GM19328 (cell line): ENCODE data around the gene SLC45A3.

Experiments
- ATAC-seq: cut with Tn5 transposase; IDR thresholded peaks from one replicate; pipeline ENCODE4 v1.9.1; 2021; ENCODE audit warnings: mild to moderate bottlenecking, moderate library complexity; ENCODE audit not compliant: unreplicated experiment

Gene SLC45A3

DNA sequence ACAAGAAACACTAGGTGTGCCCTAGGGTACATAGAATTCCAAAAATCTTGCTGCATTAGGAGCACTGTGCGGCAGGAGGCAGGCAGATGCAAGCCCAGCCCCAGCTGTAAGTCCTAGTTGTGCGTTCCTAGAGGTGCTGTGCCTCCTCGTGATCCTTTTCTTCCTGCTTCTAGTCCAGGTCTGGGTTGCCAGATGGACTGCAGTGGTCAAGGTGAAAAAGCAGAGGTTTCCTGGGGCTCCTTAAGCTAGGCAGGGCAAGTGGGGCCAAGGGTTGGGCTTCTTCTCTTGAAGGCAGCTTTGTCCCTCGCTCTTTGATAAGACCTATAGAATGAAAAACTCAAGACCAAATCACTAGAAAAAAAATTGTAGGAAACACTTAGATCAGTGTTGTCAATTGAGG is 21.6 kb upstream of the SLC45A3 start:
- no peak for ATAC-seq

DNA sequence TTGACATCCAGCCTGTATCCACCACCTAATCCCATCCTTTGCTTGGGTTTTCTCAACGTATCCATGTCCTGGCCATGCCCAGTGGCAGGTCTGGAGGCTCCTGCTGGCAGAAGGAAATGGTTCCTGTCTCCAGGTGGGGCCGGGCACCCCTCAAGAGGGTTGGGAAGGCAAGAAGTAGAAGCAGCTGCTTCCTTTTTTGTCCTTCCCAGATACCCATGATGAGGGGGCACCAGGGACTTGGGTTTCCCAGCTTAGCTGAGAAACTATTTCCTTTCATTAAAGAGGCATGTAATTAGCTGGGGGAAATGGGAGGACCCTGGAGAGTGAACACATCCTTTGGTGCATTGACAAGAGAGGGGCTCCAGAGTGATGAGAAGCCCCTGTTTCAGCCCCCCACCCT is 21.1 kb upstream of the SLC45A3 start:
- no peak for ATAC-seq

DNA sequence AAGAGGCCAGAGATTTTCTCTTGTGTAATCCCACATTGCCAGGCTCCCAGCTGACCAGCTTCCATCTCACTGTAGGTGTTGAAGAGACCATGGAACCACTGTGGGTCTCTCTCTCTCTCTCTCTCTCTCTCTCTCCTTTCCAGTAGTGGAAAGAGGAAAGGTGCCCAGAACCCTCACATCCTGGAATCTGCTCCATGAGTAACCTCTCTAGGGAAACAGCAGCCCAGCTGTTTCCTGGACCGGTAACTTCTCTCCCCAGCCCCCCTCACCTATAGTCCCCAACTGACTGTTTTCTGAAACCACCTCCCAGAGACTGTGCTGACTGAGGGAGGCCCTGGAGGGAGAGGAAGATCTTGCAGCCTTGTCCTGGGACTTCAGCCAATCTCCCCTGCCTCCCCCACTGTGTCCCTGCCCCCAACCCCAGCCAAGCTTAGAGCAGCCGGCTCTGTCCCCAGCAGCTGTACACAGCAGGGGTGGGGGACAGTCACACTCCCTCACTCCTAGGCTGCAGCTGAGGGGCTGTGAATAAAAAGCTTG is 20.6 kb upstream of the SLC45A3 start:
- ATAC-seq, result no peak

DNA sequence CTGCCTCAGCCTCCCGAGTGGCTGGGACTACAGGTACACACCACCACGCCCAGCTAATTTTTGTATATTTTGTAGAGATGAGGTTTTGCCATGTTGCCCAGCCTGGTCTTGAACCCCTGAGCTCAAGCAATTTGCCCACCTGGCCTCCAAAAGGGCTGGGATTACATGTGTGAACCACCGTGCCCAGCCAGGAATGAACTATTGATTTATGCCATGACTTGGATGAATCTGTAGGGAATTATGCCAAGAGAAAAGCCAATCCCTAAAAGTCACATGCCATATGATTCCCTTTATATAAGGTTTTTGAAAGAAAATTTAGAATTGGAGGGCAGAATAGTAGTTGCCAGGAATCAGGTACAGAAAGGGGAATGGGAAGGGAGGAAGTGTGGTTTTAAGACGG is 19.1 kb upstream of the SLC45A3 start:
- no peak for ATAC-seq

DNA sequence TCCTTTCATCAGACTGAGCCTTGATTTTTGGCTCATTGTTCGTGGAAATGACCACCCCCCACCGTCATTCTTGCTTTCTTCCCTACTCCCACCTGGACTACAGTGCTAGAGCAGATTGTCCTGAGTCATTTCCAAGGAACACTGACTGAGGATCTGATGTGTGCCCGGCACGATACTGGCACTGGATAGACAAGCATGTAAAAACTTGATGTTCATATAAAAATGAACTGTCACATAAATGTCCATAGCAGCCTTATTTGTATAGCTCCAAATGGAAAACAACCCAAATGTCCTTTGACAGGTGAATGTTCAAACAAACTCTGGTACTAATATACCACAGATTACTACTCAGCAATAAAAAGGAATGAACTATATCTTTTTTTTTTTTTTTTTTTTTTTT is 18.6 kb upstream of the SLC45A3 start:
- no peak for ATAC-seq

DNA sequence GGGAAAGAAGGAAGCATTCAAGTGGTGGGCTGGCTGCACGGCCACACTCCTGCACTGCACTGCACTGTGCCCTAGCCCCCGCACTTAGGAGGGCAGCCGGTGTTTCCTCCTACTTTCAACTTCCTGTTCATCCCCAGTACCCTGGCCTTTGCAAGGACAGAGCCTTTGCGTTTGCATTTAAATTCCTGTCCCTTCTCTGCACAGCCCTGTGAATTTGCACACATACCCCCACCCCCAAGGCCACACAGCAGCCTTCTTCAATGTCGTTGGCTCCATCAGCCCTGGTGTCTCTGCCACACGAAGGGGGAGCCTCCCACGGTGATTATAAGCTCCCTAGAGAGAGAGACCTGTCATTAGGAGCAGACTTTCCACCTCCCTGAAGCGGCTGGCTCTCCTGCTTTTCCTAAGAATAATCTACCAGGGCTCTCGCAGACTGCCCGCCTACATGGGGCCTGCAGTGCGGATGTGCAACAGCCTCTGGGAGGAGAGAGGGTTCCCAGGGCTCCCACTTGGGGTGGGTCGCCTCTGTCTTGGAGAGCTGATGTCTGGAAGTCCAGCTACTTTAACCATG is 13.2 kb upstream of the SLC45A3 start:
- no peak for ATAC-seq

DNA sequence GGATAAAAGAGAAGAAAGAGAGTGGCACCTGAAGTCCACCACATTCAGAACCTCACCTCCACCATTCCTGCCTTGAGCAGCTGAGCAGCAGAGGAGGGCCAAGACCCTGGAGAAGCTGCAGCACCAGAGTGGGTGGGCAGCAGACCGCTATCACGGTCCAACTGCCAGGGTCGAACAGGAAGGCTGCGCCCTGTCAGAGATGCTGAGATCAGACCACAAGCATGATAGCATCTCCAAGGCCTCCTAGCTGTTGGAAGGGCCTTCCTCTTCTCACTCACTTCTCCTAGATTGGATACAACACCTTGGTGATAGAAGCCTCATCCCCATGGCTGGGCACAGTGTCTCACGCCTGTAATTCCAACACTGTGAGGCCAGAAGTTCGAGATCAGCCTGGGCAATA is 12.1 kb upstream of the SLC45A3 start:
- ATAC-seq, result no peak

DNA sequence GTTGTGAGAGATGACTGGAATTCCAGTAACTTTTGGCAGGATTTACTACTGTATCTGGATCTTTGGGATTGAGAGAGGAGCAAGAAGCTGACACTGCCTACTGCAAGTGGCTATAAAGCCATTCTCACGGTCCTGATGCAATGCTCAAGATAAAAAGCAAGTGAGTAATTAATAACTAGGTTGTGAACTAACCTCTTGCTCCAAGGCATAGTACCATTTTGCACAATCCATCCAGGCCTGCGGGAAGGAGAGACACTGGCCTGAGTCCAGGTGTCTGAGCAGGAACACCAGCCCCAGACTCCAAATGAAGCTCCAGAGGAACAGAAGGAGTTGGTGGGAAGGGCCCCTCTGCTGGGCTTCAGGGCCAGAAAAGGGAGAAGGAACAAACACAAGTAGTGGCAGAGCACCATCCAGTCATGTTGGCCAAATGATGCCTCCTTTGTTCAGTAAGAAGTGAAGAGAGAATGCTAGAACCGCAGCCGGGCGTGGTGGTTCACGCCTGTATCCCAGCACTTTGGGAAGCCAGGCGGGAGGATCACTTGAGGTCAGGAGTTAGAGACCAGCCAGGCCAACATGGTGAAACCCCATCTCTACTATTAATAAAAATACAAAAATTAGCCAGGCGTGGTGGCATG is 9.9 kb upstream of the SLC45A3 start:
- no peak for ATAC-seq

DNA sequence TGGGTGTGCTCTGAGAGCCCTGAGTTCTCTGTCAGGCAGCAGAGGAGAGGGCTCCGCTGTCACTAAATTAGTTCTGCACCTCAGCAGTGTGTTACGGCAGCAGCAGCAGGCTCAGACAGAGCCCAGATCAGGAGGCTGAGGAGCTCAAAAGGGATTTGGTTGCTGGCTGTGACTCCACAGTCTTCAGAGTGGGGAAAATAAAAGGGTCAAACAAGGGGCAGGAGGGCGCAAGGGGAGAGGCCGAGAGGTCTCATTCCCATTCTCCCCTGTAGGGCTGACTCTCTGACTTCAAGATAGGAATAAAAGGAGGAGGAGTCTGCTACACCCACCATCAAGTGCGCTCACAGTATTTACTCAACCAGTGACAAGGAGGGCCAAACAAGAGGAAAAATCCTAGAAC is 9.2 kb upstream of the SLC45A3 start:
- ATAC-seq, result no peak

DNA sequence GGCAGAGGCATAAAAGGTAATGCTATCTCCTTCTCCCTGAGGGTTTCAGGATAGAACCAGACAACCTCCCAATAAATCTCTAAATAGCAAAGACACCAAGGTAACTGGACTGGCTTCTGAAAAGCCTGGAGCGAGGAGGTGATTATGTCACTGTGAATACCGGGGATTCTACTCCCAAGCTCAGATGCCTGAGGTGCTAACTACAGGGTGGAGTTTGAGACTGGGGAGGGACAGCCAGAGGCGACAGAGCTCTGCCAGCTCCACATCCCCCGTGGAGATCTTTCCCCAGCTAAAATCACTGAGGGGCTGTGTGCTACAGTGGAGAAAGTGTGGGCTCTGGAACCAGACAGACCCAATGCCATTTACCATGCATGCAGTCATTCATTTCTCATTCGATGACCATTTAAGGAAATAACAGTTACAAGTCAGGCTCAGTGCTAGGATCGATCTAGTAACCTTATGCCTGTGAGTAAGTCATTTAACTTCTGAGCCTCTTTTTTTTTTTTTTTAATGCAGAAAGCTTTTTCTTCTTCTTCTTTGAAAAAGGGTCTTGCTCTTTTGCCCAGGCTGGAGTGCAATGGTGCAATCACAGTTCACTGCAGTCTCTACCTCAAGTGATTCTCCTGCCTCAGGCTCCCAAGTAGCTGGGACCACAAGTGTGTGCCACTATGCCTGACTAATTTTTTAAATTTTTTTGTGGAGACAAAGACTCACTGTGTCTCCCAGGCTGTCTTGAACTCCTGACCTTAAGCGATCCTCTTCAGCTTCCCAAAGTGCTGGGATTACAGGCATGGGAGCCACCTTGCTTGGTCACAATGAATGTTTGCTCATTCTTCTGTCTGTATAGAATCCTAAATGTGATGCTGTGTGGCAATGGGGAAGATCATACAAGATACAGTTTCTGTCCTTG is 8.1 kb upstream of the SLC45A3 start:
- ATAC-seq, result no peak

DNA sequence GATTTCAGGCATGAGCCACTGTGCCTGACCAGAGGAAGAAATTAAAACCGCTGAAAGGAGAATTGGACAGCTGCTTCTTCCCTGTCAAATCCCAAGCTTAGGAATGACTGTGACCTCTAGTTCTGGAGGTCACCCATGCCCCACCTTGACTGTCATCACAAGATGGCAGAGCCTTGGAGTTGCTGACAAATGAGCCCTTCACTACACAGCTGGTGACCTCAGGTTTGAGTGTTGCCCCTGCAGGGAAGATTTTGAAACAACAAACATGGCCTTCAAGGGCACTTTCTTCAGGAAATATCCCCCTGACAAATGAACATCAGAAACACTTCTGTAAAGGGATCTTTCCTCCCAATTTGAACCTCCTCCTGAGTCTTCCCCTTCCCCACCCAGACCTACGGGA is 6.9 kb upstream of the SLC45A3 start:
- ATAC-seq, result no peak

DNA sequence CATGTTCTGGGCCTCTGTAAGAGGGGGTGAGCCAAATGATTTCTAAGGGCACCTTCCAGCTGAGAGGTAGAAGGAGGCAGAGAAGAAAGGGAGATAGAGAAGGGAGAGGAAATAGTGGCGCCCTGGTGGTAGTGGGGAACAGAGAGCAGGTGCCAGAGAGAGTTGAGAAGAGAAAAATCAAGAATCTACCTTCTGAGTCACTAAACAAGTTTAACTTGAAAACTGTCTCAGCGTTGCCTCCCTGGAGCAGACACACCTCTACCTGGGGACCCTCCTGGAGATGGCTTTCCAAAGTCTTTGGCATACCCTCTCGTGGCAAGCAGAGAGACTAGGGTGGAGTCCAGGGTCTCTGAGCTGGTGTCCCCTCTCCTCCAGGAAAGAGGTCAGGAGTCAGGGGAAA is 1.1 kb upstream of the SLC45A3 start:
- ATAC-seq, result no peak

DNA sequence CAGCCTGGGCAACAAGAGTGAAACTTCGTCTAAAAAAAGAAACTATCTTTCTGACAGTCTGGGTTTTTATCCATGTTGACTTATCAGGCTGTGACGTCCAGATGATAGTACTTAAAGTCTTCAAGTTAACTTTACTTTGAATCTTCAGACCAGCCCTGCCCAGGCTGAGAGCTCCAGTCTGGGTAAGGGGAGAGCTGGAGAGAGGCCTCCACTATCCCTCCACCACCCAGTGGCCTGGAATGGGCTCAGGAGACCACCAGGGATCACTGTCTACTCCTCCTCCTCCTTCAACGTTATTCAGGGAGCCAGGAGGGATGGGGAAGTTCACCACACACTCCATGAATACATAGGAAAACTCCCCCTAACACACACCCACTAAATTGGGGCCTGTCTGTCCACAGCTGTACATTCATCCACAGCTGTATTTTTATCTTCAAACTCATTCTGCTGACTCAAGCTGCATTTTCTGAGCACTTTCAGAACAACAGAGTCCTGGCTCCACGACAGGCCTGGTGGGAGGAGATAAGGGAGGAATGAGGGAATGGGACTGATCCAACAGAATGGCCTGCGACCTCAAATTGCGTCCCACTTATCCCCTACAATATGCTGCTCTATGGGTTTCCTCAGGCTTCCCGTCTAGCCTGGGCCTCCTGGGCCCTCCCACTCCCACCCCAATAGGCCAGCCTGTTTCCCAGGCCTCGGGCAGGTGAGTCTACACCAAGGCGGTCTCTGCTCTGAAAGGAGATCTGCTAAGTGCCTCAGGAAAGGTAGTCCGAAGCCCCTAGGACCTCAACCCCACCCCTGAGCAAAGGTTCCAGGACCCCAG is 1.8 kb downstream of the SLC45A3 start:
- no peak for ATAC-seq

DNA sequence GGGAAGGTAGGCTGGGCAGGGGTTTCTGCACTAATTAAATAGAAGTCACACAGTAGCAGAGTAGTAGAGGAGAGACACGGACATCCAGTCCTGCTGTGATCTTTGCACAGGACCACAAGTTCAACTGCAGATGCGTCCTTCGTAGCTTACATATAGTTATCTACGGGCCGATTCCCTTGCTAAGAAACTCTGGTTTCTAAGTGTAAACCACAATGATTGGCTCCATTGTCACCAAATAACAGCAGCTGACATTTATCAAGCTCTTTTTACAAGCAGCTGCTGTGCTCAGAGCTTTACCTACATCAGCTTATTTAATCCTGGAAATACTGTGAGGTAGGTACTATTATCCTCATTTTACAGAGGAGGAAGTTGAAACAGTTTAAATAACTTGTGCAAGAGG is 3.1 kb downstream of the SLC45A3 start:
- no peak for ATAC-seq

DNA sequence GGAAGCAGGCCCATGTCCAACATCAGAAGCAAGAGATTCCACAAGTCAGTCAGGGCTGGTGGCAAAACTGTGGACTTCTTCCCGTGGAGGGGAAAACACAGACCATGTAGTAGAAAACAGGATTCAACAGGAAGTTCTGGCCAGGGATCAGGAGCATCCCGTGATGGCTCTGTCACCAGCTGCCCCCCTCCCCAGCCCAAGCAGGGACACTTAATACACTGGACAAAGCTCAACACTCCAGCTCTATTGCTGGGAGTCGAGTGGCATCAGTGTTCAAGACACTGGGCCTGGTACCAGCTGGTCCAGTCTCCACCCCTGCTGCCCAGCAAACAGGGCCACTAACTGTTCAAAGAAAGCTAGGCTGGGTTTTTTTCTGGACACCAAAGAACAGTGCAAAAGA is 3.7 kb downstream of the SLC45A3 start:
- no peak for ATAC-seq

DNA sequence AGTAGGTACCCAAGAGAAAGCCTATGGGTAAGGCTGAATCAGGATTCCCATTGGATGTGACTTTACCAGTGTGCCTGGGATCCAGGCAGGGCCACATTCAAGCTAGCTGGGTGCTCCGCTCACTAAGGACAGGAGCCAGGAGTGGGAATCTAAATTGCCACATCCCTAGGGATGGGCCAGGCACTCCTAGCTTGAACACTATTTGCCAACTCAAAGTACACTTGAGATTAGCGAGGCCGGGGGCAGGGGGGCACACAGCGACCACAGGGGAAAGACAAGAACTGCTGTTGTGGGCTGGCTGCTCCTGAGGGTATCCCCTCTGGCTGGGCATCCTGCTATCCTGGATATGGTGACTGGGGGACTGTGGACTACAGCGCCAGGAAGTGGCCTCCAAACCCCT is 4.3 kb downstream of the SLC45A3 start:
- ATAC-seq, result no peak

DNA sequence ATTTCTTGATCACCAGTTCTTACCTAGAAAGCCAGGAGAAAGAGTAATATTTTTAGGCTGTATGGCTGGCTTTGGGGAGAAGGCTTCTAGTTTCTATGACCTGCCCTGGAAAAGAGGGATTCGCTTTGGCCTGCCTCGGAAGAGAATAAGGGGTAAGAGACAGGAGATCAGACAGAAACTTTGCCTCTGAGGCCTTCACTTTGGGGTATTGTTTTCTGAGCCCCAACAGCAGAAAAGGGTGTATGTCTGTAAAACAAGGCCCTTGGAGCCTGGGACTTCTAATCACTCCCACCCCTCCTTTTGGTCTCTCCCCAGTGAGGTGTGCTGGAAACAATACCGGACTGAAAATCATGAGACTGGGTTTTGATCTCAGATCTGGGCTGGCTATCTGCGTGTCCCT is 5.1 kb downstream of the SLC45A3 start:
- ATAC-seq, result no peak

DNA sequence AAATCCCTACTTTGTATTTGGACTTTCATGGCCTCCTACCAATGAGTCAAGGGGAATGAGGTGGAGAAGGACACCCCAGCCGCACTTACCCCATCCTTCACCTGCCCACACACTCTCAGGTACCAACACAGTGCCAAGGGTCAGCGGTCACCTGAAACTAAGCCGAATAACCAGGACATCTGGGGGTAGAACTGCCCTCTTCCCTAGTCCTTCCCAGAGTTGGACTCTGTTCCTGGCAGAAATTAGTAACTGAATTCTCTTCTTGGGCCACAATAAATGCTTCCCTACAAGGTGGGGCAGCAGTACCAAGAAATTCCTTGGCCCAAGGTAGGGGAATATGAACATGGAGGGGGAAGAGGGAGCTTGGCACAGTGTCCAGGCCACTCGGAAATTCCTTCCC is 7.3 kb downstream of the SLC45A3 start:
- ATAC-seq, result no peak

DNA sequence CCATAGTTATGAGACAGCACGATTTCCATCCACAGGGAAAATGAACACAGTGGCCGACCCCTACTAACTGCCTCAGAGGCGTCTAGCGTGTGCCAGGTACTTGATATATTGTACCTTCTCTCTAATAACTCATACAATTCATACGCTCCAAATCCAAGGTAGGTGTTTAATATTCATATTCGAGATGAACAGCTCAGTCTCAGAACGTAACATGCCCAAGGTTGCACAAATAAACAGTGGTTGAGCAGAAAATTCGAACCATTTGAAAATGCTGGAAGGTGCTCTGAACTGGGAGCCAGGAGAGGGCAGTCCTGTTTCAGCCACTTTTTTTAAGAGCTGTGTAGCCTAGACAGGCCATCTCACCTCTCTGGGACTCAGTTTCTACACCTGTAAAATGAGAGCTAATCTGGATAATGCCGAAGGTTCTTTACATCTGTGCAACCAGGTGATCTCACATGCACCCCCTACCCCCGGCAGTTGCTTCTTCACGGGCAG is 7.9 kb downstream of the SLC45A3 start:
- no peak for ATAC-seq

DNA sequence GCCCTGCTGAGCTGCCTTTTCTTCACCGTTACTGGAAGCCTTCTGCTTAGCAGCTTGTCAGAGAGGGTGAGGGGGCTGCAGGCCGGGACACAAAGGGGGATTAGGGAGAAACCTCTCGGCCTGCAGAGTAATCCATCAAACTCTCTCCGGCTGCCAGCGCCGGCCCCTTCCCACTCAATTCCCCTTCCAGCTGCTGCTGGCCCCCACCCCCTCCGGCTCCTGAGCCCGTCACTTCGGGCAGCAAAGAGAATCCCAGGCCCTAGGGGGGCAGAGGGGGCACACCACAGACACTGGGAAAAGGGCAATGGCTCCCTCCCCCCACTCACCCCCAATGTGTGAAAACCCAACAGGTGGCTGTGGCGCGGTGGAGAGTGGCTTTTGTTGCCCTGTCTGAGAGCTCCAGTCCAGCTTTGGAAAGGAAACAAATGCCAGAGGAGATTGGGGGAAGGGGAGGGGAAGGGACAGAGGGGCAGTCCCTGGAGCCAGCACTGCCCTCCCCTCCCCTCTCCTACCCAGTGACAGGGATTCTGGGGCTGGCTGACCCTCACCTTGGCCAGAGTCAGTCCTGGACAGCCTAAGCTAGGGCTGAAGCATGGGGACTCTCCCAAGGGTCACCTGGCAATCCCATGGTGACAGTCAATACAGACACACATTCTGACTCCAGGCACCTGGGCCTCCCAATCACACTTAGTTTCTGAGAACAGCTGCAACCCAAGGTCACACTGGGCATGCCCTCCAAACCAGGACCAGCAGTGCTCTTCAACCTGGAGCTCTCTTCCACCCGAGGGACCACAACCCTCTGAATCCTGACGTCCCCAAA is 9.5 kb downstream of the SLC45A3 start:
- ATAC-seq, result no peak
